CD4-positive, alpha-beta T cell treated with Interleukin-2 at 100 ng/mL for 4 hours (primary cell): Measurements from ENCODE around the gene RDH12.
A peak's percentile ranks its signal among the peaks of the same experiment; 100 is the strongest.
"Not testable (repeated sequence)": the region's sequence is repeated elsewhere in the genome, so short reads cannot be mapped to it uniquely, and the experiment has no call there.

Experiments used
- DNase-seq: peaks from one replicate; pipeline ENCODE4 v3.0.0-alpha.2; 2020; ENCODE audit warnings: low spot score

RDH12 gene

GRCh38 chr14:67705211-67705610, 3.5 kb downstream of the RDH12 start:
- no peak for DNase-seq

DNA sequence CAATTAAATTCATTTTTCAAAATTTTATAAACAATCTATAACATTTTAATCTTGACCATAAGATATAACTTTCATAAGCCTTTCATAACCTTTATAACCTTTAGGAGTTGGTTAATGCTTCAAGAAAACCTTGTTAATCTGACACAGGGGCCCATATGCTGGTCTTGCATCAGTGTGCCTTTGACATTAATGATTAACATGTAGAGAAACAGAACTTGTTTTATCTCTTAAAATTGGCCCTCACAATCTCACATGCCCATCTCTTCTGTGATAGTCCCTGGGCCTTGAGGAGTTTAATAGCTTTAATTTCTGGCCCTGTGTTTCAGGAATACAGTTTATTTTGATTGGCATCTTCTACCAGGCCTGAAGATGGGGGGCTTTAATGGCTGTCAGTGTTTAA, 7.7 kb downstream of the RDH12 start:
- not testable (repeated sequence) for DNase-seq

DNA sequence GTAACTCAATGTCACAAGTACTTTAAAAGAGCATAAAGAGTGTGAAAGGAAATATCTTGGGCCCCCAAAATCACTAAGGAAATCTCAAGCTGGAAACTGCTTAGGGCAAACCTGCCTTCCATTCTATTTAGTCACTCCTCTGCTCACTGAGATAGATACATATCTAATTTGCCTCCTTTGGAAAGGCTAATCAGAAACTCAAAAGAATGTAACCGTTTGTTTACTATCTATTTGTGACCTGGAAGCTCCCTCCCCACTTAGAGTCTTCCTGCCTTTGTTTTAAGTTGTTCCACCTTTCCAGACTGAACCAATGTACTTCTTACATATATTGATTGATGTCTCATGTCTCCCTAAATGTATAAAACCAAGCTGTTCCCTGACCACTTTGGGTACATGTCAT, 8.1 kb downstream of the RDH12 start:
- not testable (repeated sequence) for DNase-seq

- DNase-seq: no peak
Observed at GRCh38 chr14:67710209-67710608, 8.5 kb downstream of the RDH12 start.

GRCh38 chr14:67717048-67717447, 15.4 kb downstream of the RDH12 start:
- DNase-seq: no peak

DNA sequence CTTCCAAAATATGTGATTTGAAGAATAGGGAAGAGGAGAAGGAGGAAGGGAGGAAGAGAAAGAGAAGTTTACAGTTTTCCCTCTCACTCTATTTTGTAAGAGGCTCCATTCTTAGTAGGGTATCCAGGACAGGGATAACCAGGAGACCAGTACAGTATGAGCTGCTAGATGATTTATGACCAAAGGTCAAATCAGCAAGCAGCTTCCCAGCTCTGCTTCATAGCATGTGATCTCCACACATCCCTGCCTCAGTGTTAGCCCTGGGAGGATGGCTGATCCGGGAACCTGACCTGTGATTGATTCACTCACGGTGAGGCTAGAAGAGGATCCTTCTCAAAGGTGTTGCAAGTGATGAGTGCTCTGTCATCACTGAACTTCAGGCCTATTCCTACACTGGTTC, 16.6 kb downstream of the RDH12 start:
- no peak for DNase-seq

DNA sequence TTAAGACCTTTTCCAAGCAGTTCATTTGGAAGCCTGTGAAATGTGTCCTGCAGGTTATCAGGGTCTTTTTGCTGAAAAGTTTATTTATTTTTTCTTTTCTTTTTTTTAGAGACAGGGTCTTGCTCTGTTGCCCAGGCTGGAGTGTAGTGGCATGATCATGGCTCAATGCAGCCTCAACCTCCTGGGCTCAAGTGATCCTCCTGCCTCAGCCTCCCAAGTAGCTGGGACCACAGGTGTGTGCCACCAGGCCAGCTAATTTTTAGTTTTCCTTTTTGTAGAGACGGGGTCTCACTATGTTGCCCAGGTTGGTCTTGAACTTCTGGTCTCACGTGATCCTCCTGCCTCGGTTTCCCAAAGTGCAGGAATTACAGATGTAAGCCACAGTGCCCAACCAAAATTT, 17.7 kb downstream of the RDH12 start:
- not testable (repeated sequence) for DNase-seq

DNA sequence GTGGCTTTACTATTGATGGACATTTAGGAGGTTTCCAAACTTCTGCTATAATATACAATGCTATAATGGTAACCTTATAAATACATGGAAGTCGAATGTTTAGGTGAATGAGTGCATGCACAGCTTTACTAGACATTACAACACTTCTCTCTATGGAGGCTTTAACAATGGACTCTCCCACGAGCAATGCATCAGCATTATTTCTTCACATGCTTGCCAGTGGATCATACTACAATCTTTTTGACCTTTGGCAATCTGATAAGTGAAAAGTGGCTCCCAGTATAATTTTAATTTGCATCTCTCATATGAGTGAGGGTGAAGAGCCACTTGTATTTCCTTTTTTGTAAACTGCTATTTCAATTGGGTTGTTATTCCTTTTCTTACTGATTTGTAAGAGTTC, 18.2 kb downstream of the RDH12 start:
- no peak for DNase-seq

- DNase-seq: no peak
Observed at GRCh38 chr14:67721875-67722274, 20.2 kb downstream of the RDH12 start.

GRCh38 chr14:67722293-67722692, 20.6 kb downstream of the RDH12 start:
- DNase-seq: no peak

DNA sequence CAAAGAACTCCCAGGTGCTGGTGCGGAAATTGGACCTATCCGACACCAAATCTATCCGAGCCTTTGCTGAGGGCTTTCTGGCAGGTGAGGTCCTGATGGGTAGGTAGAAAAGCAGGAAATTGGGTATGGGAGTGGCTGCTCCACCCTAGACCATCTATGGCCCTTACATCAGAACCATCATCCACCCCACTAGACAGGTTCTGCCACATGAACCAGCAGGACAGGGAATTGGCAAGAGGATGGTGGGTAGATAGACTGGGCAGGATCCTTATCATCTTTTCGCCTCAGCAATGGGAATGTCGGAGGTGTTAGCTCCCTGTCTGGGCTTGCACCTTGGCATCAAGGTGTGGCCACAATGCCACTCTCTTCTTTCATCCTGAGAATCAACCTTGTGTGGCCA, 23.5 kb downstream of the RDH12 start:
- no peak for DNase-seq

GRCh38 chr14:67727361-67727760, 25.7 kb downstream of the RDH12 start:
- no peak for DNase-seq

- DNase-seq: no peak
Observed at GRCh38 chr14:67728258-67728657, 26.6 kb downstream of the RDH12 start.

GRCh38 chr14:67729072-67729885, 27.6 kb downstream of the RDH12 start:
- no peak for DNase-seq

- DNase-seq: no peak
Observed at GRCh38 chr14:67733616-67734015, 31.9 kb downstream of the RDH12 start.

- no peak for DNase-seq
Observed at GRCh38 chr14:67734675-67735074, 33.0 kb downstream of the RDH12 start.

DNA sequence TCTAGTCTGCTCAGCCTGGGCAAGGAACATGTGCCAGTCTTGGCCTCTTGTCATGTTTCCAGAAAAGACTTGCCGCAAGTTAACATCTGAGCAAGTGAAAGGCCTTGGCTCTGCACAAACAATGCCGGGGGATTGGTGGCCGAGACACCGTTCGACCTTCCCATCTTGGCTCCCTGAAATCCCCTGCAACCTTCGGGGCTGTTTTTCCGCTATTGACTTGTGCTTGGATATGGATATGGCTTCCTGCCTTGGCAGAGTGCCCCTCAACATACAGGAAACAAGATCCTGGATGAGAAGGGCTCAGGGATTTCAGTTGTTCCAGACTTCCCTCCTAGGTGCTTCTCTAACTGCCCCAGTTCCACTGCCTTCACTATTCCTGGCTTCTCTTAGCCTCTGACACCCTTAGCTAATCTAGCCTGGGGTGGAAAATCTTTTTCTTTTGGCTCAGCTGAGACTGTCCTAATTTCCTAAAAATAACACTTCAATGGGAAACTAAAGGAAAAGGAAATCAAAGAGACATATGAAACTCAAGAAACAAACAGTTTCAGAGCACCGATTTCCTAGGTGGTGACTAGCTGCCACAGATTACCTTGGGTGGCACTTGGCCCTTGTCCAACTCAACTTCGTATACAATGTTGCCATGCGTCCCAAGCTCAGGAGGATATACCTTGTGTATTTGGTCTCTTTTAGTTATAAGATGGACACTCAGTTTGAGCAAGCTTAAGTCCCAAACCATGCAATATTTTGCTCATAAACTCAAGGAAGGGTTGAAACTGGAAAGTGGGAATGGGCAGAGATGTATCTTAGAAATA, 33.9 kb downstream of the RDH12 start:
- no peak for DNase-seq

- DNase-seq: no peak
Observed at GRCh38 chr14:67736771-67737170, 35.1 kb downstream of the RDH12 start.

GRCh38 chr14:67738740-67739504, 37.2 kb downstream of the RDH12 start:
- DNase-seq: peak; percentile 8

DNA sequence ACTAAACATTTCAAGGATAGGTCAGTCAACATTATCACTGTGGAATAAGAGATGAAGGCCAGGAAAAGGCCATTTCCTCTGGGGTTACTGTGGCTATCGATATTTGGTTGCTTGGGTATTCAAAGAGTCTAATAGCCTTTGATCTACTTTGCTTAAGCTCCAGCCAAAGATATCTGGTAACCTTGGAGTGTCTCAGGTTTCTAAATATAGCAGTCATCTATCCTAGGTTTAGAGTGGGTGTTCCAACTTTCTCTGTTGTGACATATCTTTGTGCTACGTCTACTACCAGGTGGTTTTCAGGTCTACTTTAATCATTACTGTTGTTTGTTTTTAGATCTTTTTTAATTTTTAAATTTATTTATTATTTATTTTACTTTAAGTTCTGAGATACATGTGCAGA, 42.4 kb downstream of the RDH12 start:
- no peak for DNase-seq

DNA sequence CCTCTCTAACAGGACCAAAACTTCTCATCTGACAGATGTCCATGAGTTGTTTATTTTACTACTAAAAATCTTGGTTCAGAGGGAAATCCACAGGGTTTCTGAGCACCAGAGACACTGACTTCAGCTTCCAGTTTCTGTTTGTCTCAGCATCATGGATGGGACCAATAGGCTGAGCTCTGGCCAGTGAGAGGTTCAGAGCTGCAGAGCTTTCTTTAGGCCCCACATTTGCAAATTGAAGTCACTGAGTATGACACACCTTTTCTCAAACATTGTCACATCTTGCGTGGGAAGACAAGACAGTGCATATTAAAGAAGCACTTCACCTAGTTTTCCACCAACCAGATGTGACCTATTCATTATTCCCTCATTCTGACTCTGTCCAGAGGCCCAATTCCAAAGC, 45.2 kb downstream of the RDH12 start:
- no peak for DNase-seq

- DNase-seq: no peak
Observed at GRCh38 chr14:67748312-67748711, 46.6 kb downstream of the RDH12 start.
